ENCODE measurements around the gene KCNN3. TPM values are rescaled to one million over a fixed set of nuclear protein-coding genes. Genes with fewer than 3 reads are reported as not detected.

The KCNN3 gene
- total RNA-seq, 1 donor from 2014 or later = under 0.01 TPM

- no peak overlapping the region for H3K4me3 ChIP-seq (ENCODE audit: low read depth, low read length)
- TF ChIP-seq, protein P1, sequence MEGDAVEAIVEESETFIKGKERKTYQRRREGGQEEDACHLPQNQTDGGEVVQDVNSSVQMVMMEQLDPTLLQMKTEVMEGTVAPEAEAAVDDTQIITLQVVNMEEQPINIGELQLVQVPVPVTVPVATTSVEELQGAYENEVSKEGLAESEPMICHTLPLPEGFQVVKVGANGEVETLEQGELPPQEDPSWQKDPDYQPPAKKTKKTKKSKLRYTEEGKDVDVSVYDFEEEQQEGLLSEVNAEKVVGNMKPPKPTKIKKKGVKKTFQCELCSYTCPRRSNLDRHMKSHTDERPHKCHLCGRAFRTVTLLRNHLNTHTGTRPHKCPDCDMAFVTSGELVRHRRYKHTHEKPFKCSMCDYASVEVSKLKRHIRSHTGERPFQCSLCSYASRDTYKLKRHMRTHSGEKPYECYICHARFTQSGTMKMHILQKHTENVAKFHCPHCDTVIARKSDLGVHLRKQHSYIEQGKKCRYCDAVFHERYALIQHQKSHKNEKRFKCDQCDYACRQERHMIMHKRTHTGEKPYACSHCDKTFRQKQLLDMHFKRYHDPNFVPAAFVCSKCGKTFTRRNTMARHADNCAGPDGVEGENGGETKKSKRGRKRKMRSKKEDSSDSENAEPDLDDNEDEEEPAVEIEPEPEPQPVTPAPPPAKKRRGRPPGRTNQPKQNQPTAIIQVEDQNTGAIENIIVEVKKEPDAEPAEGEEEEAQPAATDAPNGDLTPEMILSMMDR (conservative IDR thresholded peaks at IDR 0.05; ENCODE audit: low read depth, low read length) = no peak
Measured at GRCh38 chr1:154859786-154860155, 10.3 kb downstream of the KCNN3 start.

DNA sequence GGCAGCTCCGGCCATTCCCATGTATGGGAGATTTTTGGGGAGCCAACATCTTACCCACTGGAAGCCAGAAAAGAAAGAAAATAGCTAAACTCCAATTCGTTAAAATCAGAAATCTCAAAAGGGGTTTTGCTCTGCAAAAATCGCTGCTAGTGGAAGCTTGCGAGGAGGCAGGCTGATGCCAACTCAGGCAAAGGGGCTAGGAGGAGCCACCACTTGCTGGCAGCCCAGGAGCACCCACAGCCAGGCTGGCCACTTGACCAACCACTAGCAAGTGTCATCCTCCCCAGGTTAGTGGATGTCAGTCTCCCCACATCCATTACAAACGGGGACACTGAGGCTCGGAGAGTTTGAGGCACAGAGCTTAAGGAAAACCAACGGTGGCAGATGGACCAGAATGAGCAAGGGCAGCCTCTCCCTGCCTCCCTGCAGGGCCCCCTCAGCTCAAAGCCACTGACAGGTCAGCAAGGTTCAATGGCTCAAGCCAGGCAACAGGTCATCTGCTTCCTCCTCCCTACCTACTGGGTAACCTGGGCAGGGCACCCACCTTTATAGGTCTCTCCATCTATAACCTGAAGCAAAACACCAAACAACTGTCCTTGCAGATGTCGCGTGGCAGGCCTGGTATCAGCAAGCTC, 10.8 kb downstream of the KCNN3 start:
- H3K4me3 ChIP-seq (ENCODE audit: low read depth, low read length) = no peak overlapping the region
- TF ChIP-seq, protein P1 (conservative IDR thresholded peaks at IDR 0.05; ENCODE audit: low read depth, low read length) = no peak
- no peak for DNase-seq (ENCODE audit: low read depth)

More at GRCh38 chr1:154859786-154860155, 10.3 kb downstream of the KCNN3 start:
- no peak for DNase-seq (ENCODE audit: low read depth)

DNA sequence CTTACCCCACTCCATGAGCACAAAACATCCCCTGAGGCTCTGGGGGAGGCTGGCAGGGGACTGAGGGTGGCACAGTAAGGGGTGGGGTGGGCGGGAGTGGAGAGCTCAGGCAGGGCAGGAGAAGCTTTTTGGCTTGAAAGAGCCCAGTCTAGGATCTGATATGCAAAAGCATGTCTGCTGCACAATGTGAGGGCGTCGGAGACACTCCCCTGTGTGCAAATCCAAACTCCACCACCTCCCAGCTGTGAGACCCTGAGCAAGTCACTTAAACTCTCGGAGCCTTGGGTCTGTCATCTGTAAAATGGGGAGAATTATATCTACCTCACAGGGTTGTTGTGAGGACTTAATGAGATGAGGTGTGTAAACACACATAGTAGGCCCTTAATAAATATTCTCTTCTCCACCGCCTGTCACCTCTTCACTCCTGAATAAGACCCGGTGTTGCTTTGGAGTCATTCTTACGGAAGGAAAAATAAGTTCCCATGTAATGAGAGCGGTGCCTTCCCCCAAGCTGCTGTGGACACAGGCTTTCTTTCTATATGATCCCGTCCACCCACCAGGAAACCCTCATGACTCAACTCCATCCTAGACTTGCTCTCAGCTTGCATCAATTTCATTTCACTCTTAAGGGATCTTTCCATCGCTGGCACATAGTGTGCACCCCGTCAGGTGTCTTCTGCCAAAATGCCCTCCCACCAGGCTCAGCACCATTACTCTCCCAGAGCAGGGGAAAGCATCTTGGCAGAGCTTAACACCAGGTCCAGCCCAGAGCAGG, 12.5 kb downstream of the KCNN3 start:
- DNase-seq (ENCODE audit: low read depth) = no peak
- no peak overlapping the region for H3K4me3 ChIP-seq (ENCODE audit: low read depth, low read length)
- TF ChIP-seq, protein P1 (conservative IDR thresholded peaks at IDR 0.05; ENCODE audit: low read depth, low read length) = no peak

- no peak for DNase-seq (ENCODE audit: low read depth)
- TF ChIP-seq, protein P1 (conservative IDR thresholded peaks at IDR 0.05; ENCODE audit: low read depth, low read length) = no peak
- no peak overlapping the region for H3K4me3 ChIP-seq (ENCODE audit: low read depth, low read length)
Measured at GRCh38 chr1:154857022-154857421, 13.1 kb downstream of the KCNN3 start.

DNA sequence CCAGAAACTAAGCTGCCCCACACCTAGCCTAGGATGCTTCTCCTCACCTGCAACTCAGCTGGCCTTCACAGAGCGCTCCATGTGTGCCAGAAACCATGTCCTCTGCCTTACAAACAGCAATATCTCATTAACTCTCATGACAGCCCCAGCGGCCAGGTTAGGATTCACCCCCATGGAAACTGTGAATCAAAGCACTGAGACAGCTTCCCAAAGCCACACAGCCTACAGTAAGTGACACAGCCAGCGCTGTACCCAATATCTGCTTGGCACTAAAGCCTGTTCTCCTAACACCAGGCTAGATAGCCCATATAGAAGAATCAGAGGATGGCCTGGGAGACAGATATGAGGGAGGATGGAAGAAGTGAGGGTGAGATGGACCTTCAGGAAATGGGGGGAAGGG, 13.5 kb downstream of the KCNN3 start:
- H3K4me3 ChIP-seq (ENCODE audit: low read depth, low read length) = no peak overlapping the region
- DNase-seq (ENCODE audit: low read depth) = no peak
- TF ChIP-seq, protein P1 (conservative IDR thresholded peaks at IDR 0.05; ENCODE audit: low read depth, low read length) = no peak

GRCh38 chr1:154856049-154856448, 14.0 kb downstream of the KCNN3 start:
- no peak for DNase-seq (ENCODE audit: low read depth)
- TF ChIP-seq, protein P1 (conservative IDR thresholded peaks at IDR 0.05; ENCODE audit: low read depth, low read length) = no peak
- no peak overlapping the region for H3K4me3 ChIP-seq (ENCODE audit: low read depth, low read length)
